DOHH2 (cell line): Measurements from ENCODE around the gene KIRREL3.

Experiments
- CTCF ChIP-seq: fragments of 200-600 bp; sonication (generic); IDR thresholded peaks from one replicate; pipeline ENCODE4 v1.5.1; 2014; ENCODE audit warnings: antibody characterized with exemption, mild to moderate bottlenecking, low read depth, low read length; ENCODE audit not compliant: poor library complexity, severe bottlenecking
- EZH2phosphoT487 ChIP-seq: fragments of 200-600 bp; sonication (generic); IDR thresholded peaks from 2 replicates; pipeline ENCODE4 v1.6.1; 2017; ENCODE audit warnings: borderline replicate concordance, mild to moderate bottlenecking, antibody characterized with exemption, low read length, moderate library complexity, mixed read lengths

GRCh38 chr11:126790550-126791081 lies 210.0 kb downstream of the KIRREL3 start:
- TF ChIP-seq CTCF = no peak
- no peak for TF ChIP-seq EZH2phosphoT487
